DOHH2 (cell line): Measurements from ENCODE around the gene SLC38A3.

ENCODE experiments used
- CTCF ChIP-seq: fragments of 200-600 bp; sonication (generic); IDR thresholded peaks from one replicate; pipeline ENCODE4 v1.5.1; 2014; ENCODE audit warnings: antibody characterized with exemption, mild to moderate bottlenecking, low read depth, low read length; ENCODE audit not compliant: poor library complexity, severe bottlenecking
- EZH2phosphoT487 ChIP-seq: fragments of 200-600 bp; sonication (generic); IDR thresholded peaks from 2 replicates; pipeline ENCODE4 v1.6.1; 2017; ENCODE audit warnings: borderline replicate concordance, mild to moderate bottlenecking, antibody characterized with exemption, low read length, moderate library complexity, mixed read lengths

- TF ChIP-seq CTCF (no peak), EZH2phosphoT487 (no peak)
These were observed 3.3 kb upstream of the SLC38A3 start for GRCh38 chr3:50201573-50202315.
